ENCODE results near the gene ZBTB20. TPM values are rescaled to one million over a fixed set of nuclear protein-coding genes. Genes with fewer than 3 reads are reported as not detected.

Gene ZBTB20
- total RNA-seq, 1 donor from 2014 or later, result 61.0 TPM

DNA sequence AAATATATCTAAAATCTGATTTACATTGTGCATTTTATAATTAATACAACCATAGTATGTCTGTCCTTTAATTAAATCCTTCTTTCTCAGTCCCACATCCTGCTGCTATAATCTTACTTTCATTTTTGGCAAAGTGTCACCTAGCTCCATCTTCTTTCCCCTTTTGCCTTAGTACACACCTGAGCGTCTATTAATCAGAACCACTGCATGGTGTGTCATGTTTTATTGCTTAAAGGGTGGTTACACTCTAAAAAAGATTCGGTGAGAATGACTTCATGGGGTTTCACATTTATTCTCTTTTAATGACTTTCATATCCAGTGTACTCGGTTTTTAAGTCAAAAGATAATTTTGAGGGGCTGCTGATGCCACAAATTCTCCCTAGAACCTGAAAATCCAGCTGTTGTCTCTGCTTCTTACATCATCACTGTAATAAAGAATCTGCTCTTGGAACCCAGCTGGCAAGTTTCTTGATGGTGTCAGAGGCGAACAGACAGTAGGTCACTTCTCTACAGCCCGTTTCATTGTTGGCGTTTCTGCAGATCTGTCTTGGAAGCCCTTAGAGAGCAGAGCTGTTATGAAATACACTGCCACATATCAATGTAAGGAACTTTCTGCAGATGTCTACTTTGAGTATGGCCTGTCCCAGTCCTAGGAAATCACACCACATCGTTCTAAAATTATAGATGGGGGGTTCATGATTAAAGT, 753.6 kb downstream of the ZBTB20 start:
- TF ChIP-seq, protein P1, sequence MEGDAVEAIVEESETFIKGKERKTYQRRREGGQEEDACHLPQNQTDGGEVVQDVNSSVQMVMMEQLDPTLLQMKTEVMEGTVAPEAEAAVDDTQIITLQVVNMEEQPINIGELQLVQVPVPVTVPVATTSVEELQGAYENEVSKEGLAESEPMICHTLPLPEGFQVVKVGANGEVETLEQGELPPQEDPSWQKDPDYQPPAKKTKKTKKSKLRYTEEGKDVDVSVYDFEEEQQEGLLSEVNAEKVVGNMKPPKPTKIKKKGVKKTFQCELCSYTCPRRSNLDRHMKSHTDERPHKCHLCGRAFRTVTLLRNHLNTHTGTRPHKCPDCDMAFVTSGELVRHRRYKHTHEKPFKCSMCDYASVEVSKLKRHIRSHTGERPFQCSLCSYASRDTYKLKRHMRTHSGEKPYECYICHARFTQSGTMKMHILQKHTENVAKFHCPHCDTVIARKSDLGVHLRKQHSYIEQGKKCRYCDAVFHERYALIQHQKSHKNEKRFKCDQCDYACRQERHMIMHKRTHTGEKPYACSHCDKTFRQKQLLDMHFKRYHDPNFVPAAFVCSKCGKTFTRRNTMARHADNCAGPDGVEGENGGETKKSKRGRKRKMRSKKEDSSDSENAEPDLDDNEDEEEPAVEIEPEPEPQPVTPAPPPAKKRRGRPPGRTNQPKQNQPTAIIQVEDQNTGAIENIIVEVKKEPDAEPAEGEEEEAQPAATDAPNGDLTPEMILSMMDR (IDR thresholded peaks at IDR 0.05), result no peak
- H3K27ac ChIP-seq, result no peak overlapping the region

DNA sequence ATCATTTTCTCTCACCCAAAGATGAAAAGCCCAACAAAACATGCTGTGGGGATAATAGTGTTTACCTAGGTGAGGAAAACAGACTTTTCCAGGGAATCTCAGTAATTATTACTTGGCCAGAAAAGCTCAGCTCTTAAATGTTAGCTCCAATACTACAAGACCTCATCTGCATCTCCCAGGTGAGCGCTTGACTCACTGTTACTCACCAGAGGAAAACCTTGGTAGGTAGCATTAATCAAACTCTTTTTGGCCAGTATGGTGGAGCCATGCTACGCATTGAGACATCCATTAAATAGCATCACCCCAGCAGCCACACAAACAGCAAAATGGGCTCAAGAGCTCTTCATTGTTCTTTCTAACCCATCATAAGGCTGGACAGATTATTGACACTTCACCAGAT, 754.3 kb downstream of the ZBTB20 start:
- Histone ChIP-seq H3K4me3 (no peak overlapping the region), H3K36me3 (peaks cover 12% of the 10 kb centered on the region), H3K4me1 (no peaks in the 10 kb centered on the region), H3K9me3 (no peaks in the 10 kb centered on the region), H3K27ac (no peak overlapping the region), H3K27me3 (no peaks in the 10 kb centered on the region)
- ATAC-seq (no peak), DNase-seq (no peak)
- TF ChIP-seq, protein P1 (IDR thresholded peaks at IDR 0.05), result no peak
- intact Hi-C loops (cut with DNase I), result no loop called here

More for the DNA sequence above, 753.6 kb downstream of the ZBTB20 start:
- Histone ChIP-seq H3K36me3 (peaks cover 6% of the 10 kb centered on the region), H3K4me3 (no peak overlapping the region), H3K9me3 (no peaks in the 10 kb centered on the region), H3K4me1 (no peaks in the 10 kb centered on the region), H3K27me3 (no peaks in the 10 kb centered on the region)
- intact Hi-C loops (cut with DNase I), result no loop called here
- DNase-seq (no peak), ATAC-seq (no peak)

DNA sequence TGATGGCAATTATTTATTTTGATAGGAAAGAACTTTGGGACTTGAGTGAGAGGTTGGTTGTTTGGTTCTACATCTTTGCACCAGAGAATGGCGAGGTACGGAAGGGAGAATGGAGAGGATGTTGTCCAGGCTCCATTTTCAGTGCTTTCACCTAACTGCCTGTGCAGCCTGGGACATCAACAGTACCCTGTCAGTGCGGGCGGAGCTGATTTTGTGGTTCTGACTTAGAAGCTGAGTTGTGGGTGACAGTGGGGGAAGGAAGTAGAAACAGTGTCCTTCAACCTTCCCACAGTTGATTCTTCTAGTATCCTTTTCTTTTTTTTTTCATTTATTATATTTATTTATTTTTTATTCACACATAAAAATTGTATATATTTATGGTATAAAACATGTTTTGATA, 757.9 kb downstream of the ZBTB20 start:
- no peak overlapping the region for H3K4me3 ChIP-seq
- intact Hi-C loops (cut with DNase I), result no loop called here
- no peak for ATAC-seq

DNA sequence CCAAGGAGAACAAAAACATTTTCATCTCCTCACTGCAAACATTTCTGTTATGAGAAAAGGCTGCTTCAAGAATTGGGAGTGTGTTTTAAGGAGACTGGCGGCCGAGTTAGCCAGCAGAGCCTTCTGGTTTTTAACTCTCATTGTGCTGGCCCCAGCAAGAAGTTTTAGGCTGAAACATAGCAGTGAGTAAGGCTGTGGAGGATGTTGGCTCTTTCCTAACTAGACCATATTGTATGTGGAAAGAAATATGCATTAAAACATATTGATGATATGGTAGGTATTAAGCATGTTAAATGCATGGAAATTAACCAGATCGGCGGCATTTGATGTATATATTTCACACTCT, 762.6 kb downstream of the ZBTB20 start:
- peaks cover 5% of the 10 kb centered on the region for H3K4me1 ChIP-seq
- peak overlapping the region; percentile 55 for H3K27ac ChIP-seq
- H3K9me3 ChIP-seq, result no peaks in the 10 kb centered on the region
- DNase-seq (no peak), ATAC-seq (no peak)
- intact Hi-C loops (cut with DNase I), result no loop called here
- peak overlapping the region; percentile 43 for H3K4me3 ChIP-seq
- peaks cover 21% of the 10 kb centered on the region for H3K36me3 ChIP-seq
- TF ChIP-seq, protein P1 (IDR thresholded peaks at IDR 0.05), result no peak
- no peaks in the 10 kb centered on the region for H3K27me3 ChIP-seq

More for the DNA sequence above, 757.9 kb downstream of the ZBTB20 start:
- TF ChIP-seq, protein P1 (IDR thresholded peaks at IDR 0.05), result no peak
- Histone ChIP-seq H3K27ac (no peak overlapping the region), H3K4me1 (no peaks in the 10 kb centered on the region), H3K27me3 (no peaks in the 10 kb centered on the region), H3K9me3 (no peaks in the 10 kb centered on the region), H3K36me3 (peaks cover 16% of the 10 kb centered on the region)
- DNase-seq, result no peak

DNA sequence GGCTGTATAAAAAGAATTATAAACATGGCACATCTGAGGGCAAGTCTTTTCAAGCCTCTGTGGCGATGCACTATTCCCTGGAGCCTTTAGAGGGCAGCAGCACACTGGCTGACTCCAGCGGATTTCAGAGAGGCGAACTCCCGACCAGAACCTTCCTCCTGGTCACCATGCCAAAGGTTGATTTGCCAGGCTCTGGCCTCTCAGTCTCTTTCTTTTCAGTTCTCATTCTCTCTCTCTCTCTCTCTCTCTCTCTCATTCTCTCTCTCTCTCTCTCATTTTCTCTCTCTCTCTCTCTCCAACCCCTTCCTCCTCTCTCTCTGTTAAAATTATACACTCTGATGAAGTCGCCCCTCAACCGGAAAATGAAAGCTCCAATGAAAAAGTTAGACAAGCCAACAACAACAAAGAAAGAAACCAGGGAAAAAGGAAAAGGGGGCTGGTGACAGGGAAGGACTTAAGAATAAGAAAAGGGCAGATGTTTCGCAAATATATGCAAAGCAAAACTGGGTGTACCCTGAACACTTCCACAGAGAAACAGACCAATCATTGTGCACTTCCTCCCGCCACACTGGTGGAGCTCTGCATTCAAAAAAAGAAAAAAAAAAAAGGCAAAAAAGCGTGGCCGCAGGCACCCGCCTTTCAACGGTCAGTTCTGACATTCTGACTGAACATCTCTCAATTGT, 763.1 kb downstream of the ZBTB20 start:
- Histone ChIP-seq H3K27me3 (no peaks in the 10 kb centered on the region), H3K9me3 (no peaks in the 10 kb centered on the region), H3K4me1 (peaks cover 5% of the 10 kb centered on the region), H3K36me3 (peaks cover 21% of the 10 kb centered on the region), H3K27ac (peak overlapping the region; percentile 55), H3K4me3 (peak overlapping the region; percentile 43)
- intact Hi-C loops (cut with DNase I), result no loop called here
- ATAC-seq (peak; percentile 99), DNase-seq (peak; percentile 76)
- TF ChIP-seq, protein P1 (IDR thresholded peaks at IDR 0.05), result peak; percentile 95

Data from upper lobe of right lung (tissue), 1 donor.